SU-DHL-6 (cell line): ENCODE measurements around the gene PDE3A.

Source experiments
- H2AFZ ChIP-seq: fragments of 200-600 bp; sonication (generic); 2 replicates; pipeline ENCODE4 v1.6.1; 2014; ENCODE audit warnings: low read depth, mild to moderate bottlenecking, moderate library complexity, mixed read lengths, antibody characterized with exemption, low read length; ENCODE audit not compliant: severe bottlenecking
- H3F3A ChIP-seq: fragments of 200-600 bp; shearing (Covaris generic); 2 replicates; pipeline ENCODE4 v1.6.0; 2016; ENCODE audit warnings: antibody characterized with exemption, mild to moderate bottlenecking; ENCODE audit not compliant: insufficient read depth
- H3K27ac ChIP-seq: fragments of 200-600 bp; sonication (generic); 2 replicates; pipeline ENCODE4 v1.5.1; 2016; ENCODE audit warnings: low read depth, mild to moderate bottlenecking, low read length, moderate library complexity, mixed read lengths
- H3K27me3 ChIP-seq: fragments of 200-600 bp; sonication (generic), shearing (Covaris generic); 2 replicates; pipeline ENCODE4 v1.6.0; 2014; ENCODE audit warnings: mild to moderate bottlenecking, low read length
- H3K36me3 ChIP-seq: fragments of 200-600 bp; sonication (generic); 2 replicates; pipeline ENCODE4 v1.6.1; 2014; ENCODE audit warnings: mild to moderate bottlenecking, low read length, mixed read lengths
- H3K4me2 ChIP-seq: fragments of 300-600, 200-600 bp; shearing (Covaris generic), sonication (generic); 2 replicates; pipeline ENCODE4 v1.6.0; 2014; ENCODE audit warnings: low read length, low read depth, mild to moderate bottlenecking; ENCODE audit not compliant: poor library complexity, severe bottlenecking
- H3K4me3 ChIP-seq: fragments of 200-600 bp; sonication (generic); 2 replicates; pipeline ENCODE4 v1.5.1; 2014; ENCODE audit warnings: antibody characterized with exemption, low read length, mild to moderate bottlenecking, mixed read lengths; ENCODE audit not compliant: insufficient read depth, poor library complexity, severe bottlenecking
- H3K79me2 ChIP-seq: fragments of 200-600 bp; sonication (generic); 2 replicates; pipeline ENCODE4 v1.6.1; 2014; ENCODE audit warnings: mild to moderate bottlenecking, low read length, moderate library complexity; ENCODE audit not compliant: insufficient read depth
- H3K9ac ChIP-seq: fragments of 200-600 bp; sonication (generic); 2 replicates; pipeline ENCODE4 v1.7.0; 2014; ENCODE audit warnings: mild to moderate bottlenecking, low read length
- H3K9me2 ChIP-seq: fragments of 200-600 bp; sonication (generic); replicated peaks from 2 replicates; pipeline ENCODE4 v1.6.1; 2014; ENCODE audit warnings: low read length; ENCODE audit not compliant: insufficient read depth
- H3K9me3 ChIP-seq: fragments of 200-600 bp; sonication (generic); 2 replicates; pipeline ENCODE4 v1.6.1; 2014; ENCODE audit warnings: low read length, mixed read lengths; ENCODE audit not compliant: insufficient read depth
- H4K20me1 ChIP-seq: fragments of 200-600 bp; sonication (generic); 2 replicates; pipeline ENCODE4 v1.6.1; 2014; ENCODE audit warnings: low read depth, mild to moderate bottlenecking, antibody characterized with exemption, low read length, moderate library complexity, mixed read lengths
- EZH2phosphoT487 ChIP-seq: fragments of 200-600 bp; sonication (generic), shearing (Covaris generic); conservative IDR thresholded peaks from 2 replicates; pipeline ENCODE4 v1.6.1; 2018; ENCODE audit warnings: mild to moderate bottlenecking, antibody characterized with exemption, low read length, moderate library complexity, mixed read lengths
- TF ChIP-seq, protein P1 (sequence below): fragments of 200-600 bp; sonication (generic); IDR thresholded peaks from one replicate; pipeline ENCODE4 v1.5.1; 2017; ENCODE audit warnings: antibody characterized with exemption, mild to moderate bottlenecking, low read length, moderate library complexity; ENCODE audit not compliant: insufficient read depth, poor library complexity, severe bottlenecking

PDE3A gene

GRCh38 chr12:20482491-20483054, 114.2 kb downstream of the PDE3A start:
- Histone ChIP-seq H3K27ac (no peak overlapping the region), H3K4me2 (no peak overlapping the region), H3F3A (no peaks in the 10 kb centered on the region), H3K36me3 (no peaks in the 10 kb centered on the region), H3K9me2 (no peaks in the 10 kb centered on the region), H3K9me3 (no peaks in the 10 kb centered on the region), H3K79me2 (no peaks in the 10 kb centered on the region), H3K4me3 (no peak overlapping the region), H3K9ac (no peak overlapping the region), H4K20me1 (no peaks in the 10 kb centered on the region), H3K27me3 (0 out of 2 replicates have a peak, but pooled peaks cover 3% of the 10 kb centered on the region), H2AFZ (no peak overlapping the region)
- TF ChIP-seq EZH2phosphoT487: no peak
- TF ChIP-seq, protein P1, sequence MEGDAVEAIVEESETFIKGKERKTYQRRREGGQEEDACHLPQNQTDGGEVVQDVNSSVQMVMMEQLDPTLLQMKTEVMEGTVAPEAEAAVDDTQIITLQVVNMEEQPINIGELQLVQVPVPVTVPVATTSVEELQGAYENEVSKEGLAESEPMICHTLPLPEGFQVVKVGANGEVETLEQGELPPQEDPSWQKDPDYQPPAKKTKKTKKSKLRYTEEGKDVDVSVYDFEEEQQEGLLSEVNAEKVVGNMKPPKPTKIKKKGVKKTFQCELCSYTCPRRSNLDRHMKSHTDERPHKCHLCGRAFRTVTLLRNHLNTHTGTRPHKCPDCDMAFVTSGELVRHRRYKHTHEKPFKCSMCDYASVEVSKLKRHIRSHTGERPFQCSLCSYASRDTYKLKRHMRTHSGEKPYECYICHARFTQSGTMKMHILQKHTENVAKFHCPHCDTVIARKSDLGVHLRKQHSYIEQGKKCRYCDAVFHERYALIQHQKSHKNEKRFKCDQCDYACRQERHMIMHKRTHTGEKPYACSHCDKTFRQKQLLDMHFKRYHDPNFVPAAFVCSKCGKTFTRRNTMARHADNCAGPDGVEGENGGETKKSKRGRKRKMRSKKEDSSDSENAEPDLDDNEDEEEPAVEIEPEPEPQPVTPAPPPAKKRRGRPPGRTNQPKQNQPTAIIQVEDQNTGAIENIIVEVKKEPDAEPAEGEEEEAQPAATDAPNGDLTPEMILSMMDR: no peak

DNA sequence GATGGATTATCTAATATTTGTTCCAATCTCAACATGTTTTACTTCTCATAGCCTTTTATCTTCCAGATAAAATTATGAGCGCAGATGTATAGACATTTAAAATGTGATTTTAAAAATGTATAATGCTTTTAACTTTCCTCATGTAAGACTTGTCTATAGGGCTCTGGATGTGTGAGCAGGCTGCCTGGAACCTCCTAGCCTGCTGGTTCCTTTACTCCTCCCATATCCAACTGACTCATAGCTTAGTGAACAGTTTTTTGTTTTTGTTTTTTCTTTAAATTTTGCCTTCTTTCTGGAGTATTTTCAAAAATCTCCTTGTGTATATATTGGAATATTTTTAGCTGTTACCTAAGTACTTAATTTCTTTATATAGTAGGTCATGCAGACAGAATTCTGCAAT, 115.4 kb downstream of the PDE3A start:
- Histone ChIP-seq H3K27me3 (0 out of 2 replicates have a peak, but pooled peaks cover 3% of the 10 kb centered on the region), H3K9ac (no peak overlapping the region), H2AFZ (no peak overlapping the region), H4K20me1 (no peaks in the 10 kb centered on the region), H3K4me2 (no peak overlapping the region), H3F3A (no peaks in the 10 kb centered on the region), H3K9me3 (no peaks in the 10 kb centered on the region), H3K9me2 (no peaks in the 10 kb centered on the region), H3K4me3 (no peak overlapping the region), H3K36me3 (no peaks in the 10 kb centered on the region), H3K27ac (no peak overlapping the region), H3K79me2 (no peaks in the 10 kb centered on the region)
- TF ChIP-seq EZH2phosphoT487: no peak
- TF ChIP-seq, protein P1: no peak

- Histone ChIP-seq H3F3A (no peaks in the 10 kb centered on the region), H3K9me3 (no peaks in the 10 kb centered on the region), H3K9me2 (no peaks in the 10 kb centered on the region), H3K9ac (no peak overlapping the region), H3K4me3 (no peak overlapping the region), H3K79me2 (no peaks in the 10 kb centered on the region), H3K4me2 (no peak overlapping the region), H3K27ac (no peak overlapping the region), H2AFZ (no peak overlapping the region), H4K20me1 (no peaks in the 10 kb centered on the region), H3K27me3 (0 out of 2 replicates have a peak, but pooled peaks cover 3% of the 10 kb centered on the region), H3K36me3 (no peaks in the 10 kb centered on the region)
- TF ChIP-seq EZH2phosphoT487: no peak
These were observed 117.9 kb downstream of the PDE3A start for GRCh38 chr12:20486233-20486632.

DNA sequence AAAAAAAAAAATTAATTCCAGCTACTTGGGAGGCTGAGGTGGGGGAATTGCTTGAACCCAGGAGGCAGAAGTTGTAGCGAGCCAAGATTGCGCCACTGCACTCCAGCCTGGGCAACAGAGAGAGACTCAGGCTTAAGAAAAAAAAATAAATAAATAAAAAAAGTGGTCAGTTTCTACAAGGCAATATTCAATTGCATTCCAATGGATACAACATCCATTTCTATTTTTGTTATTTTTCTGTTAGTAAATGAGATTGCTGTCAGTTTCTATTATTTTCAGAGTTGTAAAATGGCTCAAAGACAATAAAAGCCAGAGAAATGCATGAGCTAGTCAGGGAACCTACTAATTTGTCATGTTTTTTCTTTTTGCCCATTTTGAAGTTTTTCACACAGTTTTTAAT, 119.2 kb downstream of the PDE3A start:
- no peak overlapping the region for H3K4me3 ChIP-seq
- no peak overlapping the region for H3K4me2 ChIP-seq
- no peak overlapping the region for H2AFZ ChIP-seq
- TF ChIP-seq, protein P1: no peak
- no peak for TF ChIP-seq EZH2phosphoT487
- 0 out of 2 replicates have a peak, but pooled peaks cover 3% of the 10 kb centered on the region for H3K27me3 ChIP-seq
- no peaks in the 10 kb centered on the region for H3K79me2 ChIP-seq
- H3K27ac ChIP-seq: no peak overlapping the region
- H4K20me1 ChIP-seq: no peaks in the 10 kb centered on the region
- no peaks in the 10 kb centered on the region for H3K36me3 ChIP-seq
- no peak overlapping the region for H3K9ac ChIP-seq
- no peaks in the 10 kb centered on the region for H3K9me2 ChIP-seq
- H3K9me3 ChIP-seq: no peaks in the 10 kb centered on the region
- no peaks in the 10 kb centered on the region for H3F3A ChIP-seq
